Pancreas (tissue), 10 donors: ENCODE measurements around the gene TMEM97. TPM values are rescaled to one million over a fixed set of nuclear protein-coding genes. Genes with fewer than 3 reads are reported as not detected.

Experiments used
- ATAC-seq, 4 donors: fragments of 200-7000 bp; cut with Tn5 transposase; one replicate each; pipeline versions ENCODE4 v1.8.0 to v1.9.1; 2020; ENCODE audit warnings: mild to moderate bottlenecking in 4 of 4, moderate library complexity in 4 of 4
- DNase-seq, 6 donors: peaks; one replicate each; pipeline ENCODE4 v3.0.0-alpha.2; 2020
- FAIRE-seq: peaks from 2 replicates; lab custom pipeline; 2012; peaks lifted over from hg19 to GRCh38; lab: Jason Lieb, UNC
- H3K27ac ChIP-seq, 4 donors: fragments of 200-600 bp; sonication (generic); 1 replicate in 3 of 4; 2 replicates in 1 of 4; pipeline versions ENCODE4 v1.5.0 to v1.8.0; 2020
- H3K27me3 ChIP-seq, 4 donors: fragments of 200-600 bp; one replicate each; pipeline ENCODE4 v1.8.0; 2021
- H3K36me3 ChIP-seq, 3 donors: fragments of 200-600 bp; sonication (generic) in 1 of 3; one replicate each; pipeline versions ENCODE4 v1.5.0 to v1.8.0; 2020 to 2021
- H3K4me1 ChIP-seq, 3 donors: fragments of 200-600 bp; one replicate each; pipeline ENCODE4 v1.8.0; 2021
- H3K4me3 ChIP-seq, 4 donors: fragments of 200-600 bp; sonication (generic) in 2 of 4; one replicate each; pipeline versions ENCODE4 v1.5.0 to v1.8.0; 2020 to 2021
- H3K9me3 ChIP-seq, 4 donors: fragments of 200-600 bp; one replicate each; pipeline ENCODE4 v1.8.0; 2021
- WGBS, 2 donors: extraction: QIAGEN DNeasy Blood & Tissue Kit; methylation state at CpG; one replicate each; pipeline ENCODE4 v1.1.7; 2013; 5-methylcytosine and 5-hydroxymethylcytosine counted together
- intact Hi-C, 3 donors: fragments of 100-400 bp; cut with DNase I; formaldehyde crosslinking; loops; one replicate each; pipeline versions ENCODE4 v1.11.1 to v1.14.2; 2022
- microRNA-seq, 2 donors: library from miRNA; unstranded; fragments of <30 nt; microRNA quantifications; one replicate each; pipeline versions ENCODE4 to v1.1.0, GENCODE V29; 2019 to 2020
- polyA plus RNA-seq, 2 donors: library from polyadenylated mRNA; stranded (reverse); fragments of 200-250 nt; gene quantifications; one replicate each; pipeline ENCODE4 v1.2.3, GENCODE V29; 2013
- total RNA-seq, 6 donors: library from RNA; stranded (reverse); fragmentation: NEBNext Ultra II Directional in 4 of 6; extraction: Animal tissue kit (Norgen Biotek cat#: 25700) in 4 of 6; gene quantifications; one replicate each; pipeline versions ENCODE4 v1.2.1 to v1.2.4, GENCODE V29; 2021 to 2023
- TF ChIP-seq, protein P1 (sequence below), 4 donors: fragments of 200-600 bp; sonication (generic) in 3 of 4; IDR thresholded peaks; one replicate each; pipeline versions ENCODE4 v1.5.0 to v1.8.0; 2021; ENCODE audit warnings: antibody characterized with exemption in 4 of 4
- donor health status: healthy with polysubstance abuse.
- donor health status: DM: no; HTN: no; CAD: no; lungs with moderate emphysema.
- donor health status: DM: no; HTN: no; CAD: no.
- donor health status: control.
- donor health status: control.
- donor health status: Bipolar disorder and iron deficiency.
- donor health status: DM: yes; HTN: yes; CAD: no.
- donor health status: DM: no; HTN: no; CAD: no.
- donor health status: DM: no; HTN: no; CAD: no.
- donor health status: DM: yes; HTN: yes; CAD: no.

TMEM97 gene
- total and polyA plus RNA-seq, 8 donors: 13.1 to 129 (median 102) TPM

DNA sequence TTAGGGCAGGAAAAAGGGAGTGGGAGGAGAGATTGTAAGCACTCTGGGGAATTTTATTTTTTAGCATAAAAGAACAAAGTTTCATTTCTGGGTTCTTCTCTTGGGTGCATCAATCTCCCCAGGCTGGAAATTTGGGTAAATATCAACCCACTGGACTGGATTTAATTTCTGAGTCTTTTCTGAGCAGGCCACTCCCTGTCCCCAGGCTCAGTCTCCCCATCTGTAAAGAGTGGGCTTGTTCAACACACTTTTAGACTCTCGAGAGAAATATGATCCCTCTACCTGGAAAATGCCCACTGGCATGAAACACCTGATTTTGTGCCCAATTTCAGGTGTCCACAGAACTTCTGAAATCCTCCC, 51.7 kb downstream of the TMEM97 start:
- ATAC-seq: peak in 1 of 4 donors; percentile 2
- Histone ChIP-seq H3K36me3 (no peaks in the 10 kb centered on the region), H3K9me3 (no peaks in the 10 kb centered on the region), H3K27ac (peak overlapping the region; percentile 22 to 75 (median 50)), H3K4me3 (peak overlapping the region in 1 of 4 donors; percentile 54), H3K4me1 (peaks cover 9 to 28% (median 13%) of the 10 kb centered on the region in 3 donors), H3K27me3 (no peaks in the 10 kb centered on the region)
- TF ChIP-seq, protein P1, sequence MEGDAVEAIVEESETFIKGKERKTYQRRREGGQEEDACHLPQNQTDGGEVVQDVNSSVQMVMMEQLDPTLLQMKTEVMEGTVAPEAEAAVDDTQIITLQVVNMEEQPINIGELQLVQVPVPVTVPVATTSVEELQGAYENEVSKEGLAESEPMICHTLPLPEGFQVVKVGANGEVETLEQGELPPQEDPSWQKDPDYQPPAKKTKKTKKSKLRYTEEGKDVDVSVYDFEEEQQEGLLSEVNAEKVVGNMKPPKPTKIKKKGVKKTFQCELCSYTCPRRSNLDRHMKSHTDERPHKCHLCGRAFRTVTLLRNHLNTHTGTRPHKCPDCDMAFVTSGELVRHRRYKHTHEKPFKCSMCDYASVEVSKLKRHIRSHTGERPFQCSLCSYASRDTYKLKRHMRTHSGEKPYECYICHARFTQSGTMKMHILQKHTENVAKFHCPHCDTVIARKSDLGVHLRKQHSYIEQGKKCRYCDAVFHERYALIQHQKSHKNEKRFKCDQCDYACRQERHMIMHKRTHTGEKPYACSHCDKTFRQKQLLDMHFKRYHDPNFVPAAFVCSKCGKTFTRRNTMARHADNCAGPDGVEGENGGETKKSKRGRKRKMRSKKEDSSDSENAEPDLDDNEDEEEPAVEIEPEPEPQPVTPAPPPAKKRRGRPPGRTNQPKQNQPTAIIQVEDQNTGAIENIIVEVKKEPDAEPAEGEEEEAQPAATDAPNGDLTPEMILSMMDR (IDR thresholded peaks at IDR 0.05): no peak
- no peak for DNase-seq
- intact Hi-C loops: no loop called here
- FAIRE-seq: no peak
- 20 to 21% methylated on average over 1 of the region's 1 CpG for WGBS, 2 donors

DNA sequence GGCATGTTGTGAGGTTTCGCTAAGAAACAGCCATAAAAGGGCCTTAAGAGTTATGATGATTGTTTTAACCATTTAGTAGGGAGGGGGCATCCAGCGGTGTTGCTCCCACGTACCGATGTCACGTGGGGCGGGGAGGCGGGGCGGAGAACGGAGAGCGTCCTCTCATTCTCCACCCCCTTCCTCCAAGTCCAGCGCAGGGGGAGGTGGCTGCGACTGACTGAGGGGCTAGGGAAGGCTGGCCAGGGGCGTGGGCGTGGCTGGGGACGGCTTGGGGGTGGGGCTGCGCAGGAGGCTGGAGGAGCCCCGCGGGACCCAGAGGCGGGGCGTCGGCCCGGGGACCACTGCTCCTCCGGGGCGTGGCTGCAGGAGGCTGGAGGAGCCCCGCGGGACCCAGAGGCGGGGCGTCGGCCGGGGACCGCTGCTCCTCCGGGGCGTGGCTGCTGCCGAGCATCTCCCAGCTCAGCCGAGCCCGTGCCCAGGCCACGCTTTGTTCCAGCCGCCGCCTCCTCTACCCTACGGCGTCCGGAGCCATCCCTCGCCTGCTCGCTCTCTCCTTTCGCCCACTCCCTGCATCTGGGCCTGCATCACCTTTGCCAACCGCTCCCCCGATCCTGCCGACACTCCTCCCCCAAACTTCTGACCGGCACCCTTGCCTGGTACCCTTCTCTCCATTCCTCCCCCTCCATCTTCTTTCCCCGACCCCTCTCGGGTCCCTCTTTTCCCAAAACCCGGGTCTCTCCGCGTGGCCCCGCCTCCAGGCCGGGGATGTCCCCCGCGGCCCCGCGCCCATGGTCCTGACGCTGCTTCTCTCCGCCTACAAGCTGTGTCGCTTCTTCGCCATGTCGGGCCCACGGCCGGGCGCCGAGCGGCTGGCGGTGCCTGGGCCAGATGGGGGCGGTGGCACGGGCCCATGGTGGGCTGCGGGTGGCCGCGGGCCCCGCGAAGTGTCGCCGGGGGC, 52.5 kb downstream of the TMEM97 start, which contains the start of gene SARM1:
Gene SARM1, plus strand, starts transcription at position 450 of the 958 bp plus-strand sequence. Its CDS starts 339 bp downstream, at position 789.
- Histone ChIP-seq H3K36me3 (no peaks in the 10 kb centered on the region), H3K27ac (peak within 1 kb of the TSS; percentile 22 to 75 (median 50)), H3K9me3 (no peaks in the 10 kb centered on the region), H3K4me3 (peak within 1 kb of the TSS; percentile 17 to 54 (median 38)), H3K4me1 (peaks cover 9 to 28% (median 13%) of the 10 kb centered on the region in 3 donors), H3K27me3 (no peaks in the 10 kb centered on the region)
- FAIRE-seq: no peak
- intact Hi-C loops: no loop called here
- WGBS, 2 donors: 2% methylated on average over 62 to 80 of the region's 80 CpGs
- ATAC-seq: peak; percentile 50 to 81 (median 78)
- peak; percentile 64 to 87 (median 79) for DNase-seq
- TF ChIP-seq, protein P1 (IDR thresholded peaks at IDR 0.05): no peak

DNA sequence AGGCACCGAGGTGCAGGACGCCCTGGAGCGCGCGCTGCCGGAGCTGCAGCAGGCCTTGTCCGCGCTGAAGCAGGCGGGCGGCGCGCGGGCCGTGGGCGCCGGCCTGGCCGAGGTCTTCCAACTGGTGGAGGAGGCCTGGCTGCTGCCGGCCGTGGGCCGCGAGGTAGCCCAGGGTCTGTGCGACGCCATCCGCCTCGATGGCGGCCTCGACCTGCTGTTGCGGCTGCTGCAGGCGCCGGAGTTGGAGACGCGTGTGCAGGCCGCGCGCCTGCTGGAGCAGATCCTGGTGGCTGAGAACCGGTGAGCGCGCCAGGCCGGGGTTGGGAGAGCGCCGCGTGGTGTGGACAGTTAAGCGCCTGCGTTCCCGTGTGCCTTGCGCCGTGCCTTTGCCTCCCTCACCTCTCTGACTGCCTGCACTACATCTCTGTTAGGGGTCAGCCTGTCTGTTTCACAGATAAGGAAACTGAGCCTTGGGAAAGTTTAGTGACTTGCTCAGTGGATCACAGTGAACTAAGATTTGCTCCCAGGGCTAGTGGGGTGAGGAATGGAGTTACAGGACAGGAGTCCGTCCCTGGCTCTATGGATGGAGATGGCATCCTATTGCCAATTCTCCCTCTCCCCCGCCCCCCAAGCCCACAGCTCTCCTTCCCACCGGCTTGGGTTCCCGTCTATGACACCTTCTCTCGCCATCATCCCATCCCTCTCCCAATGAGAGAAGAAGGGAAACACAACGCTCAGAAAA, 53.4 kb downstream of the TMEM97 start:
- H3K4me3 ChIP-seq: peak overlapping the region; percentile 17 to 54 (median 38)
- no peaks in the 10 kb centered on the region for H3K36me3 ChIP-seq
- no peak for FAIRE-seq
- no peaks in the 10 kb centered on the region for H3K27me3 ChIP-seq
- TF ChIP-seq, protein P1 (IDR thresholded peaks at IDR 0.05): no peak
- H3K27ac ChIP-seq: peak overlapping the region in 2 of 4 donors; percentile 18 to 37
- DNase-seq: peak in 1 of 6 donors; percentile 74
- ATAC-seq: peak in 1 of 4 donors; percentile 8
- 31 to 35% methylated on average over 42 to 53 of the region's 53 CpGs for WGBS, 2 donors
- intact Hi-C loops: no loop called here
- H3K4me1 ChIP-seq: peaks cover 9 to 28% (median 13%) of the 10 kb centered on the region in 3 donors
- no peaks in the 10 kb centered on the region for H3K9me3 ChIP-seq

DNA sequence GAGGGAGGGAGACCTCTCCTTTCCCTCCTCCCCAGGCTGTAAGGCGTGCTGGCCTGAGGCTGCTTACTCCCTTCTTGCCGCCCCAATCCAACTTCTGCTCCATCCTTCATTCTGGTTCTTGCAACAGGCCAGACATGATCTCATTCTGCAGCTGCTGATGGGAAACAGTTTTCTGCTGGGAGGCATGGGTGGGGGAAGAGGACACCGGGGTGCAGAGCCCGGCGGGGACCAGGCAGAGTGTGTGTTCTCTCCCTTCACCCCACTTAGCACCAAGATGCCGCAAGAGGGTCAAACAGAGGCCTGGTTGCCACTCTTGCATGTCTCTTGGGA, 53.9 kb downstream of the TMEM97 start:
- no peaks in the 10 kb centered on the region for H3K27me3 ChIP-seq
- TF ChIP-seq, protein P1 (IDR thresholded peaks at IDR 0.05): no peak
- FAIRE-seq (no peak), DNase-seq (no peak), ATAC-seq (no peak)
- peaks cover 9 to 28% (median 13%) of the 10 kb centered on the region in 3 donors for H3K4me1 ChIP-seq
- no peak overlapping the region for H3K4me3 ChIP-seq
- H3K36me3 ChIP-seq: no peaks in the 10 kb centered on the region
- no peak overlapping the region for H3K27ac ChIP-seq
- intact Hi-C loops: no loop called here
- 94 to 97% methylated on average over 6 of the region's 6 CpGs for WGBS, 2 donors
- H3K9me3 ChIP-seq: no peaks in the 10 kb centered on the region

Small RNAs within 50 kb of the gene (microRNA-seq; reads per million reads assigned to microRNA genes)
- gene MIR4723: 0.29 to 0.77 reads per million in 2 donors

Other genes with a start within 250 kb of the TMEM97 start
- gene IFT20, start 16.3 kb downstream of the TMEM97 start, total RNA-seq: 10 to 100 TPM; 42.3 to 52.4 (median 48.0) TPM
- gene IFT20, start 16.3 kb downstream of the TMEM97 start, polyA plus RNA-seq: 10 to 100 TPM; 65.8 to 79.0 TPM
- 10 to 100 TPM; 20.8 to 56.8 (median 31.8) TPM for gene TNFAIP1, start 16.6 kb downstream of the TMEM97 start, total RNA-seq
- gene TNFAIP1, start 16.6 kb downstream of the TMEM97 start, polyA plus RNA-seq: 10 to 100 TPM; 11.5 to 16.8 TPM
- gene POLDIP2, start 38.3 kb downstream of the TMEM97 start, total RNA-seq: 10 to 100 TPM; 40.7 to 51.2 (median 42.5) TPM
- gene POLDIP2, start 38.3 kb downstream of the TMEM97 start, polyA plus RNA-seq: 10 to 100 TPM; 28.3 to 41.0 TPM
- gene SEBOX, start 46.0 kb downstream of the TMEM97 start, total RNA-seq: not detected
- not detected for gene SEBOX, start 46.0 kb downstream of the TMEM97 start, polyA plus RNA-seq
- 10 to 100 TPM in 2 of 6 donors, 1 to 10 TPM in 4; 5.2 to 21.5 (median 9.5) TPM for gene VTN, start 51.1 kb downstream of the TMEM97 start, total RNA-seq
- gene VTN, start 51.1 kb downstream of the TMEM97 start, polyA plus RNA-seq: 10 to 100 TPM; 14.6 to 21.6 TPM
- 10 to 100 TPM; 14.2 to 22.1 (median 17.4) TPM for gene SARM1, start 52.5 kb downstream of the TMEM97 start, total RNA-seq
- gene SARM1, start 52.5 kb downstream of the TMEM97 start, polyA plus RNA-seq: 10 to 100 TPM; 15.7 to 19.0 TPM
- 10 to 100 TPM in 1 of 6 donors, 1 to 10 TPM in 5; 6.0 to 13.8 (median 7.4) TPM for gene SLC46A1, start 87.0 kb downstream of the TMEM97 start, total RNA-seq
- gene SLC46A1, start 87.0 kb downstream of the TMEM97 start, polyA plus RNA-seq: 1 to 10 TPM; 5.8 to 7.8 TPM
- gene SLC13A2, start 154.4 kb downstream of the TMEM97 start, total RNA-seq: under 1 TPM in 3 of 6 donors, not detected in 3; 0.04 to 0.42 (median 0.06) TPM
- gene SLC13A2, start 154.4 kb downstream of the TMEM97 start, polyA plus RNA-seq: under 1 TPM in 1 of 2 donors, not detected in 1; 0.09 TPM
- gene FOXN1, start 187.1 kb downstream of the TMEM97 start, total RNA-seq: under 1 TPM in 2 of 6 donors, not detected in 4; 0.09 to 0.19 TPM
- under 1 TPM in 1 of 2 donors, not detected in 1; 0.02 TPM for gene FOXN1, start 187.1 kb downstream of the TMEM97 start, polyA plus RNA-seq
- gene UNC119, start 233.4 kb downstream of the TMEM97 start, total RNA-seq: 10 to 100 TPM in 4 of 6 donors, 1 to 10 TPM in 2; 9.3 to 17.9 (median 11.2) TPM
- 10 to 100 TPM; 18.1 to 31.1 TPM for gene UNC119, start 233.4 kb downstream of the TMEM97 start, polyA plus RNA-seq